H9 (cell line): ENCODE data around the gene RBL2. TPM values are rescaled to one million over a fixed set of nuclear protein-coding genes. Genes with fewer than 3 reads are reported as not detected.
A peak's percentile ranks its signal among the peaks of the same experiment; 100 is the strongest.

Source experiments
- DNase-seq: peaks from one replicate; pipeline ENCODE4 v3.0.0-alpha.2; 2017
- H2AFZ ChIP-seq: one replicate; pipeline ENCODE4 v1.6.1; 2013; ENCODE audit warnings: mild to moderate bottlenecking, low read length, control low read depth, moderate library complexity
- H2AK5ac ChIP-seq: 2 replicates; pipeline ENCODE4 v1.6.1; 2013; ENCODE audit warnings: low read length, control low read depth, mixed read lengths; ENCODE audit not compliant: insufficient read length
- H2BK120ac ChIP-seq: one replicate; pipeline ENCODE4 v1.6.1; 2013; ENCODE audit warnings: low read depth, mild to moderate bottlenecking, low read length, control low read depth, inconsistent platforms; ENCODE audit not compliant: poor library complexity, severe bottlenecking
- H2BK12ac ChIP-seq: 2 replicates; pipeline ENCODE4 v1.6.1; 2013; ENCODE audit warnings: low read length, control low read depth, mixed read lengths, low read depth; ENCODE audit not compliant: insufficient read length
- H2BK15ac ChIP-seq: 2 replicates; pipeline ENCODE4 v1.6.1; 2013; ENCODE audit warnings: low read depth, low read length, control low read depth
- H2BK20ac ChIP-seq: one replicate; pipeline ENCODE4 v1.6.1; 2013; ENCODE audit warnings: low read depth, mild to moderate bottlenecking, low read length, control low read depth, inconsistent platforms; ENCODE audit not compliant: poor library complexity, severe bottlenecking
- H2BK5ac ChIP-seq: 2 replicates; pipeline ENCODE4 v1.6.1; 2013; ENCODE audit warnings: low read length, control low read depth, mixed read lengths; ENCODE audit not compliant: insufficient read length
- H3K14ac ChIP-seq: 2 replicates; pipeline ENCODE4 v1.6.1; 2013; ENCODE audit warnings: low read length, control low read depth; ENCODE audit not compliant: insufficient read depth
- H3K18ac ChIP-seq: 2 replicates; pipeline ENCODE4 v1.6.1; 2013; ENCODE audit warnings: low read depth, mild to moderate bottlenecking, mixed read lengths, low read length, control low read depth; ENCODE audit not compliant: insufficient read length
- H3K23ac ChIP-seq: 2 replicates; pipeline ENCODE4 v1.6.1; 2013; ENCODE audit warnings: low read length, control low read depth, mixed read lengths, low read depth; ENCODE audit not compliant: insufficient read length
- H3K23me2 ChIP-seq: 2 replicates; pipeline ENCODE4 v1.6.1; 2013; ENCODE audit warnings: low read depth, mild to moderate bottlenecking, mixed read lengths, low read length, control low read depth; ENCODE audit not compliant: insufficient read length, poor library complexity, severe bottlenecking
- H3K27ac ChIP-seq: 2 replicates; pipeline ENCODE4 v1.5.1; 2013; ENCODE audit warnings: low read length, control low read depth, mixed read lengths, low read depth; ENCODE audit not compliant: insufficient read length
- H3K27me3 ChIP-seq: 2 replicates; pipeline ENCODE4 v1.6.1; 2013; ENCODE audit warnings: low read length, control low read depth, inconsistent platforms; ENCODE audit not compliant: insufficient read depth
- H3K4ac ChIP-seq: 2 replicates; pipeline ENCODE4 v1.6.1; 2013; ENCODE audit warnings: low read depth, mild to moderate bottlenecking, control low read depth, inconsistent platforms, low read length, moderate library complexity
- H3K4me1 ChIP-seq: 2 replicates; pipeline ENCODE4 v1.6.1; 2013; ENCODE audit warnings: low read length, control low read depth, inconsistent platforms; ENCODE audit not compliant: insufficient read depth
- H3K4me2 ChIP-seq: 2 replicates; pipeline ENCODE4 v1.6.1; 2013; ENCODE audit warnings: low read length, control low read depth, mixed read lengths; ENCODE audit not compliant: insufficient read length, insufficient read depth
- H3K56ac ChIP-seq: 2 replicates; pipeline ENCODE4 v1.6.1; 2013; ENCODE audit warnings: low read depth, mild to moderate bottlenecking, mixed read lengths, low read length, control low read depth; ENCODE audit not compliant: insufficient read length
- H3K79me1 ChIP-seq: 2 replicates; pipeline ENCODE4 v1.6.1; 2013; ENCODE audit warnings: low read depth, mild to moderate bottlenecking, moderate library complexity, low read length, control low read depth, inconsistent platforms; ENCODE audit not compliant: insufficient read depth, poor library complexity, severe bottlenecking
- H3K79me2 ChIP-seq: 2 replicates; pipeline ENCODE4 v1.6.1; 2013; ENCODE audit warnings: low read length, control low read depth, inconsistent platforms; ENCODE audit not compliant: insufficient read depth
- H3K9ac ChIP-seq: 2 replicates; pipeline ENCODE4 v1.6.1; 2013; ENCODE audit warnings: low read length, control low read depth, mixed read lengths; ENCODE audit not compliant: insufficient read length; ENCODE audit errors: extremely low read depth
- H3K9me3 ChIP-seq: one replicate; pipeline ENCODE4 v1.6.1; 2013; ENCODE audit warnings: low read depth, low read length, inconsistent platforms; ENCODE audit not compliant: control insufficient read depth
- H3T11ph ChIP-seq: one replicate; pipeline ENCODE4 v1.6.1; 2013; ENCODE audit warnings: mild to moderate bottlenecking, low read length, control low read depth, inconsistent platforms
- H4K20me1 ChIP-seq: one replicate; pipeline ENCODE4 v1.6.1; 2013; ENCODE audit not compliant: control insufficient read depth, insufficient read length, insufficient read depth
- H4K5ac ChIP-seq: 2 replicates; pipeline ENCODE4 v1.6.1; 2013; ENCODE audit warnings: low read depth, mild to moderate bottlenecking, mixed read lengths, low read length, control low read depth; ENCODE audit not compliant: insufficient read length
- H4K8ac ChIP-seq: replicated peaks from 2 replicates; pipeline ENCODE4 v1.6.1; 2013; ENCODE audit warnings: low read length, control low read depth, mixed read lengths, low read depth; ENCODE audit not compliant: insufficient read length
- H4K91ac ChIP-seq: 2 replicates; pipeline ENCODE4 v1.6.1; 2013; ENCODE audit warnings: low read depth, mild to moderate bottlenecking, moderate library complexity, mixed read lengths, low read length, control low read depth; ENCODE audit not compliant: insufficient read length
- H3K27ac Mint-ChIP-seq, 3 experiments: 2 replicates in 2 of 3; 3 replicates in 1 of 3; pipeline ENCODE4 v1.8.0; 2020 to 2021; ENCODE audit warnings: mixed read lengths in 3 of 3, mild to moderate bottlenecking in 1 of 3, moderate library complexity in 1 of 3
- H3K27me3 Mint-ChIP-seq: 2 replicates; pipeline ENCODE4 v1.8.0; 2021; ENCODE audit warnings: low read depth, mild to moderate bottlenecking, moderate library complexity, mixed read lengths
- H3K36me3 Mint-ChIP-seq, 3 experiments: 2 replicates in 2 of 3; 3 replicates in 1 of 3; pipeline ENCODE4 v1.8.0; 2020 to 2021; ENCODE audit warnings: low read depth in 3 of 3, mixed read lengths in 3 of 3; ENCODE audit not compliant: insufficient read depth in 1 of 3
- H3K4me1 Mint-ChIP-seq, 2 experiments: 2 replicates each; pipeline ENCODE4 v1.8.0; 2020; ENCODE audit warnings: mixed read lengths in 2 of 2
- H3K4me3 Mint-ChIP-seq, 2 experiments: 2 replicates in 1 of 2; 3 replicates in 1 of 2; pipeline ENCODE4 v1.8.0; 2020 to 2021; ENCODE audit warnings: mild to moderate bottlenecking in 2 of 2, mixed read lengths in 2 of 2, moderate library complexity in 1 of 2
- H3K9me3 Mint-ChIP-seq, 2 experiments: 2 replicates in 1 of 2; 3 replicates in 1 of 2; pipeline ENCODE4 v1.8.0; 2020; ENCODE audit warnings: mild to moderate bottlenecking in 2 of 2, mixed read lengths in 2 of 2, moderate library complexity in 1 of 2
- WGBS: extraction: QIAGEN DNeasy Blood & Tissue Kit; methylation state at CpG from one replicate; pipeline ENCODE4 v1.1.7; 2013; ENCODE audit warnings: missing lambda C conversion rate, low lambda C conversion rate, mixed read lengths; ENCODE audit not compliant: insufficient read length; ENCODE audit errors: extremely low coverage; 5-methylcytosine and 5-hydroxymethylcytosine counted together
- total RNA-seq: library from RNA; stranded (reverse); gene quantifications from 2 replicates; pipeline ENCODE4 v1.2.1, GENCODE V29; 2021
- TF ChIP-seq, protein P1 (sequence below): fragments of 200-600 bp; sonication (generic); conservative IDR thresholded peaks from 3 replicates; pipeline ENCODE4 v1.8.0; 2021; ENCODE audit warnings: antibody characterized with exemption, mild to moderate bottlenecking

Gene RBL2
- total RNA-seq, 1 experiment from 2014 or later = 17.3 TPM

DNA sequence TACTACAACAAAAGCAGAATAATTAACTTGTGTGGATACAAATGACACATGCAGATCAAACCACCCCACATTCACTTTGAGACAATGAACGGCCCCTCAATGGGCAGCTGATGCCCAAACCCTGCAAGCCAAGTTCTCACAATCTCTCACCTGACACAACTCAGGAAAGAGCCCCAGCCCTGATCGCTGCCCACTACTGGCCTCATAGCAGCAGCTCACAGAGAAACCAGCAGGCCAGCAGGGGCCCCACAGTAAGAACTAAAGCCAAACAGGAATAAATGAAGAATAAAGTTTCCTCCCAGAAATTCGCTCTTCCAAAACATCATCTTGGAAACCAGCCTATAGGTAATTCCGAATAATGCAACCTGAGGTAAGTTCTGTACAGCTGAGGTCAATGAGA is 61.1 kb downstream of the RBL2 start:
- H3K4me1 ChIP-seq = no peaks in the 10 kb centered on the region
- H2BK12ac ChIP-seq = no peak overlapping the region
- H3K9ac ChIP-seq = no peak overlapping the region
- H3K36me3 Mint-ChIP-seq = peaks cover 9 to 77% (median 56%) of the 10 kb centered on the region in 3 experiments; a peak in 6 of 7 replicates
- no peaks in the 10 kb centered on the region for H3K27me3 Mint-ChIP-seq
- H3K23me2 ChIP-seq = no peaks in the 10 kb centered on the region
- no peak overlapping the region for H2BK20ac ChIP-seq
- no peak overlapping the region for H3K4me3 Mint-ChIP-seq
- TF ChIP-seq, protein P1, sequence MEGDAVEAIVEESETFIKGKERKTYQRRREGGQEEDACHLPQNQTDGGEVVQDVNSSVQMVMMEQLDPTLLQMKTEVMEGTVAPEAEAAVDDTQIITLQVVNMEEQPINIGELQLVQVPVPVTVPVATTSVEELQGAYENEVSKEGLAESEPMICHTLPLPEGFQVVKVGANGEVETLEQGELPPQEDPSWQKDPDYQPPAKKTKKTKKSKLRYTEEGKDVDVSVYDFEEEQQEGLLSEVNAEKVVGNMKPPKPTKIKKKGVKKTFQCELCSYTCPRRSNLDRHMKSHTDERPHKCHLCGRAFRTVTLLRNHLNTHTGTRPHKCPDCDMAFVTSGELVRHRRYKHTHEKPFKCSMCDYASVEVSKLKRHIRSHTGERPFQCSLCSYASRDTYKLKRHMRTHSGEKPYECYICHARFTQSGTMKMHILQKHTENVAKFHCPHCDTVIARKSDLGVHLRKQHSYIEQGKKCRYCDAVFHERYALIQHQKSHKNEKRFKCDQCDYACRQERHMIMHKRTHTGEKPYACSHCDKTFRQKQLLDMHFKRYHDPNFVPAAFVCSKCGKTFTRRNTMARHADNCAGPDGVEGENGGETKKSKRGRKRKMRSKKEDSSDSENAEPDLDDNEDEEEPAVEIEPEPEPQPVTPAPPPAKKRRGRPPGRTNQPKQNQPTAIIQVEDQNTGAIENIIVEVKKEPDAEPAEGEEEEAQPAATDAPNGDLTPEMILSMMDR = peak; percentile 55
- no peak overlapping the region for H2BK5ac ChIP-seq
- H3K14ac ChIP-seq = no peak overlapping the region
- H4K20me1 ChIP-seq = no peaks in the 10 kb centered on the region
- no peaks in the 10 kb centered on the region for H3K4me1 Mint-ChIP-seq
- no peaks in the 10 kb centered on the region for H3K9me3 ChIP-seq
- 0 out of 2 replicates have a peak, but pooled peaks cover 2% of the 10 kb centered on the region for H3K79me2 ChIP-seq
- H3K18ac ChIP-seq = no peak overlapping the region
- no peaks in the 10 kb centered on the region for H3K27me3 ChIP-seq
- H2BK15ac ChIP-seq = no peak overlapping the region
- H2AFZ ChIP-seq = no peak overlapping the region
- no peak overlapping the region for H3K4me2 ChIP-seq
- H2BK120ac ChIP-seq = no peak overlapping the region
- H3T11ph ChIP-seq = no peak overlapping the region
- no peak overlapping the region for H4K91ac ChIP-seq
- DNase-seq = no peak
- H4K8ac ChIP-seq = no peak overlapping the region
- no peak overlapping the region; a peak in 1 of 7 replicates for H3K27ac Mint-ChIP-seq
- no peak overlapping the region for H3K27ac ChIP-seq
- no CpG with 5 or more reads among the region's 4 CpGs for WGBS
- H3K4ac ChIP-seq = no peak overlapping the region
- H3K9me3 Mint-ChIP-seq = no peaks in the 10 kb centered on the region
- no peak overlapping the region for H3K23ac ChIP-seq
- H2AK5ac ChIP-seq = no peak overlapping the region
- H4K5ac ChIP-seq = no peak overlapping the region
- H3K79me1 ChIP-seq = no peaks in the 10 kb centered on the region
- no peak overlapping the region for H3K56ac ChIP-seq
